ENCODE results near the gene RAD51B.

Gene RAD51B

DNA sequence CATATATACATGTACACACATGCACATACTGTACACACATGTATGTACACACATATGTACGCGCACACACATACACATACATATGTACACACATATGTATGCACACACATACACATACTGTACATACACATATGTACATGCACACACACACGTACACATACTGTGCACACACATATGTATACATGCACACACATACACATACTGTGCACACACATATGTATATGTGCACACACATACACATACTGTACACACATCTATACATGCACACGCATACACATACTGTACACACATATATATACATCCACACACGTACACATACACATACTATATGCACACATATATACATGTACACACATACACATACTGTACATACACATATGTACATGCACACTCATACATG, 853.9 kb downstream of the RAD51B start:
- DNase-seq: no peak

DNA sequence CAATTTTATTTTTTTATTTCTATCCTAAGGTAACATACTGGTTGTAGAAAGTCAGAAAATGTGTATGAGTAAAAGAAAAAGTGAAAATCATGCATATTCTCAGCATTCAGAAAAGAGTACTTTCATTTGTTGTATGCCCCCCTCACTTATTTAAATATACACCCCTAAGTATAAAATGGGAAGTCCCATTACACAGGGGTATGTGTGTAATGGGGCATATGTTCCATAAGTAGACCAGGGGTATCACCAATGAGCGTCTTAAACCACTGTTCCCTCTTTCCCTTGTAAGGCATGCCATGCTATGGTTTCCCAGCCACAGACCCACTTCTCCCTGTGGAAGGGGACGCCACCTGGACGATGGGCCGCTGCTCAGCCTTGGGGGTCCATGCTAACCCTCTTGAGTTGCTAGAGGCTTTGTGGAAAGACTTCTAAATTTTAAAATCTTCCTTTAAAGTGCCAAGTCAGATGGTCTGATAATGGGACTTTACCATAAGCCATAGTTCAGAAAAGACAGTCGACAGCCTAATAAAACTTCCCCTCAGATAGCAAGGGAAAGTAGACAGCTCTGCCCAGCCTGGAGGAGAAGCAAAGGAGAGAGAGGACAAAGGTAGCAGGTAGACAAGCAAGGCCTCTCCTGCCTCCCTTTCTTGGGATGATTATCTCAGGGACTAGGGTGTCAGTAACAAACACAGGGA, 855.1 kb downstream of the RAD51B start:
- no peak for DNase-seq

- no peak for DNase-seq
Observed at GRCh38 chr14:68675233-68675577, 855.6 kb downstream of the RAD51B start.

DNA sequence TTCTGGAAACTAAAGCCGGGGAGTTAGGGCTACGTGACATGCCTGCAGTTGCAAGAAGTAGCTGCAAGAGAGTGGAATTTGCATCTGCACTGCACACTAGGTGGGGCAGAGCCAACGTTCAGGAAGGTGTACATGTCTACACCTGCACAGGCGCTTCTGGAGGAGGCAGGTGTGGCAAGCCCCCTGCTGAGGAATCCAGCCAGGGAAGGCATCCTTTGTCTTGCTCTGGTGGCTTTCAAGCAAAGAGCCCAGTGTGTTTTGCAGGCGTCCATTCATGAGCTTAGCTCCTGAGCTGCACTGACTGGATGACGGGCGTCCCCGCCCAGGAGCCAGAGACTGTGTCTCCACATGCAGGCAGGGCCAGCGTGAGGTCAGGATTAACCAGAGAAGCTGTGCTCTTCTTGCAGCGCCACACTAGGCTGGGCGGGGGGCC, 856.9 kb downstream of the RAD51B start:
- no peak for DNase-seq

- no peak for DNase-seq
Observed at GRCh38 chr14:68677476-68677875, 857.9 kb downstream of the RAD51B start.

DNA sequence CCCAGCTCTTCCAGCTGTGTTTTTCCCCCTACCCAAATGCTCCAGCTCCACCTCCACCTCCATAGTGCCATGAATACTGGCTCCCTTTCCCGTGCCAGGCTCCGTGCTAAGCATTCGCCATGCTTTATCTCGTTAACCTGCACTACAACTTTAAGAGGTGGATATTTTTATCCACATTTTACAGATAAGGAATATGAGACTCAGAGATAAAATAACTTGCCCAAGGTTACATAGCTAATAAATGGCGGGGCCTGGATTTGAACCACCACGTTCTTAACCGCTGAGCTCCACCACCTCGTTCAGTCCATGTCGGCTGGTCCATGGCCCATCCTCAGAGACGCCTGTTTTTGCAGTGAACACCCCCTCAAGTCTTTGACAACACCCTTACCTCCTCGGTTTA, 858.3 kb downstream of the RAD51B start:
- no peak for DNase-seq

GRCh38 chr14:68678471-68678870, 858.9 kb downstream of the RAD51B start:
- DNase-seq: no peak

GRCh38 chr14:68679301-68679700, 859.7 kb downstream of the RAD51B start:
- DNase-seq: no peak

DNA sequence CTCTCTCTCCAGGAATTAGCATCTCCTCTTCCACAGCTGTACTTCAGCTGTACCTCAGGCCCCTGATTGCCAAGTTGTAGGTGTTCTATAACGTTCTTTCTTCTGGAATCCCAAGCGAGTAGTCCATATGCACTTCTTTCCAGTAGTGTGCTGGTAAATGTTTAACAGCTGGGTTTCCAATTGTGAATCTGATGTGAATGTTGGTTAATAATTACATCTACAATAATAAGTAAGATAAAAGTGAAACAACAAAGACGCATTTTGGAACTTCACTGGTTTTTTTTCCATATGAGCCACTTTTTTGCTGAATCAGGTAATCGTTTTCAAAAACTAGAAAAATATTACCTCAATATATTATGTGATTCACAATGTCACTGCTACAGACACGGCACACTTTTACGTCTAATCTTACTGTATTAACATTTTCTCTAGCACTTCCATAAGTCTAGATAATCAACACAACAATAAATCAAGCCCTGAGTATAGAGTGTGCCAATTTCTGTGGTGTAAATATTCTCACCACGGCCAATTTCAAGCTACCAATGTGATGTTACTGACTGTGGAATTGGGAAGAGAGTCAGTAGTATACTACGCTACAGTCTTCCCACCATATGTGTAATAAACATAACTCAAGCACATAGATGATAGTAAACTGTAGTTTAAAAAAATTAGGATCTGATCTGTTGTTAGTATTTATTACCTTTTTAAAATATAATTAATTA, 860.3 kb downstream of the RAD51B start:
- DNase-seq: no peak

GRCh38 chr14:68680541-68681051, 861.0 kb downstream of the RAD51B start:
- no peak for DNase-seq

- no peak for DNase-seq
Observed at GRCh38 chr14:68681256-68682011, 861.9 kb downstream of the RAD51B start.

- no peak for DNase-seq
Observed at GRCh38 chr14:68682166-68683103, 862.9 kb downstream of the RAD51B start.

GRCh38 chr14:68683326-68683725, 863.7 kb downstream of the RAD51B start:
- DNase-seq: no peak

DNA sequence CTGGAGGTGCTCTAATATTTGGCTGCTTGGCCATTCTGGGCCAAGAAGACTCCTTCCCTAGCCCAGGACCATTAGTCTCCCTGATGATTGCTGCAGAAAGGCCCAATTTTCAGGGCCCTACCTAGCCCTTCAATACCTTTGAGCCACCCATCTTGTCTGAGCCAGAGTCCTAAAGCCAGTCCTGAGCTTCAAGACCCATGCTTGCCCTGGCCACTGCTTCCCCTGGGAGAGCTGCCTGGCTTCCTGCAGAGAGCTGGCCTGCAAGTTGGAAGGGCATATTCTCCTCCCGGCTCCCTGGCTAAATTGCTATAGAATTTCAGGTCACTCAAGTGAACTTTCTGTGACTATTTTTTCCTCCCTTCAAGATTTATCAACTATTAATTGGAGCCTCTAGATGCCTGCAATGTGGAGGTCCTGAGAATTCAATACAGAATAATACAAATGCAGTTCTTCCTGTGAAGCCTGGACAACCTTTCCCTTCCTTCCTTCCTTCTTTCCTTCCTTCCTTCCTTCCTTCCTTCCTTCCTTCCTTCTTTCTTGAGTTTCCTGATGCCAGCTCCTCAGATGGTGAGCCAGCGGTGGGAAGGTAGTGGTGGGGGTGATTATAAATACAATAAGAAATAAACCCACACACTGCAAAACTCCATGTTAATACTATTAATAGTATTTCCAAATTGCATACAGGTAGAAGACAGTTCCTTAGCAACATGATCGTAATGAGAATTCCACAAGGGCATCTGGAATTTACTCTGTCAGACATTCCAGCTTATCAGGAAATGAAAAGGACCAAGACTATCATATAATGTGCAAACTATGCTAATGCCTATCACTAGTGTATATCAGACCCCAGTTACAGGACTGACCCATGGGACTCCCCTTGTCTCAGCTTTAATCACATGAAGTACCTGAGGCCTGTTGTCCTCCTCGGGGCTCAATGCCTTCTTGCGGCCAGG, 865.2 kb downstream of the RAD51B start:
- no peak for DNase-seq

GRCh38 chr14:68685419-68686204, 866.0 kb downstream of the RAD51B start:
- no peak for DNase-seq

- no peak for DNase-seq
Observed at GRCh38 chr14:68686205-68686465, 866.6 kb downstream of the RAD51B start.

DNA sequence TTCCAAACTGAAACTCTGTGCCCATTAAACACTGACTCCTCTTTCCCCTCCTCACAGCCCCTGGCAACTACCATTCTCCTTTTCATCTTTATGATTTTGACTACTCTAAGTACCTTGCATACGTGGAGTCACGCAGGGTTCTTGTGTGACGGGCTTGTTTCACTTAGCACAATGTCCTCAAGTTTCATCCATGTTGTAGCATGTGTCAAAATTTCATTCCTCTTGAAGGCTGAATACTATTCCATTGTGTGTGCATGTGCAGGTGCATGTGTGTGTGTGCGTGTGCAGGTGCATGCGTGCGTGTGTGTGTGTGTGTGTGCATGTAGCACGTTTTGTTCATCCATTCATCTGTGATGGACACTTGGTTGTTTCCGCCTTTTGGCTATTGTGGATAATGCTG, 867.1 kb downstream of the RAD51B start:
- DNase-seq: no peak

GRCh38 chr14:68687746-68688145, 868.2 kb downstream of the RAD51B start:
- no peak for DNase-seq

- DNase-seq: no peak
Observed at GRCh38 chr14:68688872-68689371, 869.3 kb downstream of the RAD51B start.

DNA sequence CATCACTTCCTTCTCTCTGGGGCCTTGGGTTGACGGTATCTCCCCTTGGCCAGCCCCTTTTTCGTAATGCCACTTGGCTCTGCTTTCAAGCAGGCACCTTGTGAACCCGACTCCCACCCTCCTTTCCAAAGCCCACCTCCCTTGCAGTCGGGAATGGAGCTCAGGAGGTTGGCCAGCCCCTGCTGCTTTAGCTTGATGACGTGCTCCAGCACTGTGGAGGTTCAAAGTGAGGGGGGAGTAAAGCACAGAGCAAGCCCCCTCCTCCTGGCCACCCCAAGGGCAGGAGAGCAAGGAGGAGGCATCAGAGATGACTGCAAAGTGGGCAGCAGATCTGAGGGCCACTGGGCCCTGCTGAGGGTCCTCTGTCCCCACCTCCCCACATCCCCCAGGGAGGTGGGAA, 869.9 kb downstream of the RAD51B start:
- no peak for DNase-seq

All from NCI-H2029 treated with DMSO at 0.1 percent for 48 hours (cell line).